ENCODE measurements around the gene BTF3.

DNA sequence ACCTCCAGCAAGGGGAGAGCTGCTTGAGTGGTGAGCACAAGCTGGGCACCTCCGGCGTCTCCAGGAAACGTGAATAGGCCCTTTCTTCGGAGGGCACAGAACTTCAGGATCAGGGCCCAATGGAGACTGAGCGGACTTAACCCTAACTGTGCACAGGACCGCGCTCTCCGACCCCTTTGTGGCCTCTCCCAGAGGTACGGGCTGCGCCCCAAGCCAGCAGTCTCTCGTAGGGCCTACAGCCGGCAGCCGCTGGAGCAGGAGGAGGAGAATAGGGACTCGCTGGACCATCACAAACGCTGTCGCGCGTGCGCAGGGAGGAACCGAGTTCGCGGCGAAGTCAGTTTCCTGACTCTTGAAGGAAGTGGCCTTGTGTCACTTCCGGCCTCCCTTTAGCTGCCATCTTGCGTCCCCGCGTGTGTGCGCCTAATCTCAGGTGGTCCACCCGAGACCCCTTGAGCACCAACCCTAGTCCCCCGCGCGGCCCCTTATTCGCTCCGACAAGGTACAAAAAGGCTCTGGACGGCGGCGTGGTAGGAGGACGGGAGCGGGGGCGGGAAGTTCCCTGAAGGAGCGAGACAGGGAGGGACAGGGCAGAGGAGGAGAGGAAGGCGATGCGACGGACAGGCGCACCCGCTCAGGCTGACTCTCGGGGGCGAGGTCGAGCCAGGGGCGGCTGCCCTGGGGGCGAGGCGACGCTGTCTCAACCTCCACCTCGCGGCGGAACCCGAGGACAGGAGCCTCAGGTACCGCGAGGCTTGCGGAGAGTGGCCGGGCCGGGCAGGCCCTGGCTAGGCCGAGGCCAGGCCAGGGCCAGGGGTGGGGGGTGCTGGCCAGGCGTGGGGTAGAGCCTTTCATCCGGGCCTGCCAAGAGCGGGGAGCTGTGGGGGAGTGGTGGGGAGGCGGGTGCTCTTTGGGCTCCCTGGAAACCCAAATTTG, at the start of gene BTF3:
- TF ChIP-seq, protein P1, sequence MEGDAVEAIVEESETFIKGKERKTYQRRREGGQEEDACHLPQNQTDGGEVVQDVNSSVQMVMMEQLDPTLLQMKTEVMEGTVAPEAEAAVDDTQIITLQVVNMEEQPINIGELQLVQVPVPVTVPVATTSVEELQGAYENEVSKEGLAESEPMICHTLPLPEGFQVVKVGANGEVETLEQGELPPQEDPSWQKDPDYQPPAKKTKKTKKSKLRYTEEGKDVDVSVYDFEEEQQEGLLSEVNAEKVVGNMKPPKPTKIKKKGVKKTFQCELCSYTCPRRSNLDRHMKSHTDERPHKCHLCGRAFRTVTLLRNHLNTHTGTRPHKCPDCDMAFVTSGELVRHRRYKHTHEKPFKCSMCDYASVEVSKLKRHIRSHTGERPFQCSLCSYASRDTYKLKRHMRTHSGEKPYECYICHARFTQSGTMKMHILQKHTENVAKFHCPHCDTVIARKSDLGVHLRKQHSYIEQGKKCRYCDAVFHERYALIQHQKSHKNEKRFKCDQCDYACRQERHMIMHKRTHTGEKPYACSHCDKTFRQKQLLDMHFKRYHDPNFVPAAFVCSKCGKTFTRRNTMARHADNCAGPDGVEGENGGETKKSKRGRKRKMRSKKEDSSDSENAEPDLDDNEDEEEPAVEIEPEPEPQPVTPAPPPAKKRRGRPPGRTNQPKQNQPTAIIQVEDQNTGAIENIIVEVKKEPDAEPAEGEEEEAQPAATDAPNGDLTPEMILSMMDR (conservative IDR thresholded peaks at IDR 0.05; ENCODE audit: low read length): no peak
- no peak for TF ChIP-seq EZH2phosphoT487 (IDR thresholded peaks at IDR 0.05; ENCODE audit: borderline replicate concordance)
